Peyer's patch (tissue), 4 donors: ENCODE results near the gene RBM19. TPM values are rescaled to one million over a fixed set of nuclear protein-coding genes. Genes with fewer than 3 reads are reported as not detected.

Experiments used
- DNase-seq, 3 donors: peaks; one replicate each; pipeline ENCODE4 v3.0.0-alpha.2; 2017 to 2019
- H3K27ac ChIP-seq, 4 donors: fragments of 200-600 bp; sonication (generic); one replicate each; pipeline ENCODE4 v1.5.1; 2016 to 2019
- H3K27me3 ChIP-seq, 2 donors: fragments of 200-600 bp; sonication (generic); one replicate each; pipeline ENCODE4 v1.5.1; 2019
- H3K36me3 ChIP-seq, 3 donors: fragments of 200-600 bp; sonication (generic); one replicate each; pipeline ENCODE4 v1.5.1; 2016 to 2019
- H3K4me1 ChIP-seq, 4 donors: fragments of 200-600 bp; sonication (generic); one replicate each; pipeline ENCODE4 v1.5.1; 2016 to 2019
- H3K4me3 ChIP-seq, 4 donors: fragments of 200-600 bp; sonication (generic); 1 replicate in 3 of 4; 2 replicates in 1 of 4; pipeline ENCODE4 v1.5.1; 2016 to 2019; ENCODE audit warnings: mild to moderate bottlenecking in 1 of 4
- H3K9me3 ChIP-seq, 4 donors: fragments of 200-600 bp; sonication (generic); one replicate each; pipeline ENCODE4 v1.5.1; 2016 to 2019; ENCODE audit warnings: mild to moderate bottlenecking in 1 of 4
- CTCF ChIP-seq, 6 experiments: fragments of 450-650 bp in 4 of 6; fragments of 200-600 bp in 2 of 6; sonication (generic) in 1 of 6; IDR thresholded peaks; one replicate each; pipeline ENCODE4 v1.5.1; 2017 to 2019; ENCODE audit warnings: antibody characterized with exemption in 6 of 6, mild to moderate bottlenecking in 3 of 6, moderate library complexity in 1 of 6
- POLR2A ChIP-seq, 2 donors: fragments of 450-650 bp; IDR thresholded peaks; one replicate each; pipeline ENCODE4 v1.5.1; 2017; ENCODE audit warnings: antibody characterized with exemption in 2 of 2, mild to moderate bottlenecking in 2 of 2, moderate library complexity in 2 of 2
- total RNA-seq, 4 donors: library from RNA; depleted of rRNA; stranded (reverse); fragments of >200 nt; gene quantifications; one replicate each; pipeline ENCODE4 v1.1.0, GENCODE V29; 2016

RBM19 gene
- total RNA-seq, 4 donors from 2014 or later = 20.7 to 178 (median 48.0) TPM

GRCh38 chr12:113988976-113989375, 22.9 kb upstream of the RBM19 start:
- Histone ChIP-seq H3K4me3 (no peak overlapping the region), H3K9me3 (no peaks in the 10 kb centered on the region), H3K27me3 (no peaks in the 10 kb centered on the region), H3K4me1 (no peaks in the 10 kb centered on the region), H3K27ac (no peak overlapping the region), H3K36me3 (no peaks in the 10 kb centered on the region)
- DNase-seq = no peak
- TF ChIP-seq CTCF (IDR thresholded peaks at IDR 0.05) (no peak), POLR2A (IDR thresholded peaks at IDR 0.05) (no peak)

GRCh38 chr12:113988064-113988451, 21.9 kb upstream of the RBM19 start:
- DNase-seq = no peak
- Histone ChIP-seq H3K4me3 (no peak overlapping the region), H3K9me3 (no peaks in the 10 kb centered on the region), H3K4me1 (no peaks in the 10 kb centered on the region), H3K36me3 (no peaks in the 10 kb centered on the region), H3K27ac (no peak overlapping the region), H3K27me3 (no peaks in the 10 kb centered on the region)
- TF ChIP-seq POLR2A (IDR thresholded peaks at IDR 0.05) (no peak), CTCF (IDR thresholded peaks at IDR 0.05) (no peak)

- no peak for TF ChIP-seq CTCF (IDR thresholded peaks at IDR 0.05)
- no peak for TF ChIP-seq POLR2A (IDR thresholded peaks at IDR 0.05)
- no peak for DNase-seq
- Histone ChIP-seq H3K9me3 (no peaks in the 10 kb centered on the region), H3K4me3 (no peak overlapping the region), H3K4me1 (no peaks in the 10 kb centered on the region), H3K36me3 (no peaks in the 10 kb centered on the region), H3K27ac (no peak overlapping the region), H3K27me3 (no peaks in the 10 kb centered on the region)
Observed at GRCh38 chr12:113987261-113988063, 21.3 kb upstream of the RBM19 start.

GRCh38 chr12:113984464-113984863, 18.3 kb upstream of the RBM19 start:
- Histone ChIP-seq H3K36me3 (no peaks in the 10 kb centered on the region), H3K27me3 (no peaks in the 10 kb centered on the region)
- TF ChIP-seq POLR2A (IDR thresholded peaks at IDR 0.05) = no peak
- no peak for TF ChIP-seq CTCF (IDR thresholded peaks at IDR 0.05)

GRCh38 chr12:113983777-113984448, 17.8 kb upstream of the RBM19 start:
- H3K4me3 ChIP-seq = no peak overlapping the region
- no peaks in the 10 kb centered on the region for H3K4me1 ChIP-seq
- H3K36me3 ChIP-seq = no peaks in the 10 kb centered on the region
- TF ChIP-seq POLR2A (IDR thresholded peaks at IDR 0.05) = no peak
- TF ChIP-seq CTCF (IDR thresholded peaks at IDR 0.05) = no peak
- H3K9me3 ChIP-seq = no peaks in the 10 kb centered on the region
- no peaks in the 10 kb centered on the region for H3K27me3 ChIP-seq
- DNase-seq = no peak
- no peak overlapping the region for H3K27ac ChIP-seq

More at GRCh38 chr12:113984464-113984863, 18.3 kb upstream of the RBM19 start:
- Histone ChIP-seq H3K4me1 (no peaks in the 10 kb centered on the region), H3K27ac (no peak overlapping the region), H3K4me3 (no peak overlapping the region), H3K9me3 (no peaks in the 10 kb centered on the region)
- no peak for DNase-seq
